ENCODE measurements around the gene OS9.
"Not testable (repeated sequence)": the region's sequence is repeated elsewhere in the genome, so short reads cannot be mapped to it uniquely, and the experiment has no call there.

Gene OS9

GRCh38 chr12:57695770-57696432 is 2.0 kb downstream of the OS9 start:
- no peak for DNase-seq

- DNase-seq, result no peak
Observed at GRCh38 chr12:57697076-57697475, 3.1 kb downstream of the OS9 start.

GRCh38 chr12:57698414-57698813 is 4.5 kb downstream of the OS9 start:
- no peak for DNase-seq

- no peak for DNase-seq
Observed at GRCh38 chr12:57700317-57700716, 6.4 kb downstream of the OS9 start.

GRCh38 chr12:57707250-57707649 is 13.3 kb downstream of the OS9 start:
- no peak for DNase-seq

- no peak for DNase-seq
Observed at GRCh38 chr12:57708296-57708695, 14.4 kb downstream of the OS9 start.

- no peak for DNase-seq
Observed at GRCh38 chr12:57712701-57713100, 18.8 kb downstream of the OS9 start.

- no peak for DNase-seq
Observed at GRCh38 chr12:57713209-57713608, 19.3 kb downstream of the OS9 start.

GRCh38 chr12:57715036-57715748 is 21.3 kb downstream of the OS9 start:
- DNase-seq, result not testable (repeated sequence)

- DNase-seq, result no peak
Observed at GRCh38 chr12:57715786-57716185, 21.9 kb downstream of the OS9 start.

- DNase-seq, result no peak
Observed at GRCh38 chr12:57716305-57716704, 22.4 kb downstream of the OS9 start.

GRCh38 chr12:57717131-57717530 is 23.2 kb downstream of the OS9 start:
- no peak for DNase-seq

- DNase-seq, result no peak
Observed at GRCh38 chr12:57717846-57718640, 24.1 kb downstream of the OS9 start.

- DNase-seq, result no peak
Observed at GRCh38 chr12:57718641-57719528, 25.0 kb downstream of the OS9 start.

- no peak for DNase-seq
Observed at GRCh38 chr12:57719777-57720605, 26.1 kb downstream of the OS9 start.

GRCh38 chr12:57720606-57721595 is 27.0 kb downstream of the OS9 start:
- no peak for DNase-seq

- not testable (repeated sequence) for DNase-seq
Observed at GRCh38 chr12:57721846-57722608, 28.1 kb downstream of the OS9 start.

GRCh38 chr12:57722716-57723629 is 29.0 kb downstream of the OS9 start:
- peak in 1 of 2 experiments; percentile 20 for DNase-seq

GRCh38 chr12:57723630-57723962 is 29.7 kb downstream of the OS9 start:
- no peak for DNase-seq

Measured in NCI-H2081 (cell line).